HS-27A (cell line): ENCODE results near the gene MBLAC2.

ENCODE experiments used
- DNase-seq: peaks from one replicate; pipeline ENCODE4 v3.0.0-alpha.2; 2012; ENCODE audit warnings: low read depth, missing footprints

The MBLAC2 gene

GRCh38 chr5:90461288-90461687, 13.3 kb downstream of the MBLAC2 start:
- no peak for DNase-seq

- no peak for DNase-seq
These were observed 27.6 kb downstream of the MBLAC2 start for GRCh38 chr5:90446961-90447360.

GRCh38 chr5:90440644-90441043, 33.9 kb downstream of the MBLAC2 start:
- no peak for DNase-seq

GRCh38 chr5:90438100-90438499, 36.5 kb downstream of the MBLAC2 start:
- DNase-seq, result no peak

GRCh38 chr5:90437663-90438062, 36.9 kb downstream of the MBLAC2 start:
- no peak for DNase-seq

GRCh38 chr5:90434116-90434714, 40.4 kb downstream of the MBLAC2 start:
- DNase-seq, result no peak

GRCh38 chr5:90424245-90424644, 50.3 kb downstream of the MBLAC2 start:
- DNase-seq, result no peak

GRCh38 chr5:90421136-90421535, 53.4 kb downstream of the MBLAC2 start:
- DNase-seq, result no peak

GRCh38 chr5:90418214-90418613, 56.4 kb downstream of the MBLAC2 start:
- no peak for DNase-seq

GRCh38 chr5:90410178-90410762, 64.3 kb downstream of the MBLAC2 start:
- no peak for DNase-seq

GRCh38 chr5:90409318-90410177, 65.0 kb downstream of the MBLAC2 start, which contains the start of gene CETN3:
Gene CETN3, minus strand, starts transcription at chr5:90409756. Its CDS starts 95 bp downstream, at chr5:90409661.
- DNase-seq, result peak; percentile 65

GRCh38 chr5:90408571-90409317, 65.8 kb downstream of the MBLAC2 start:
- no peak for DNase-seq
